T-cell (primary cell): Measurements from ENCODE around the gene FGF1. TPM values are rescaled to one million over a fixed set of nuclear protein-coding genes. Genes with fewer than 3 reads are reported as not detected.

Experiments used
- ATAC-seq, 4 experiments: fragments of 200-7000 bp in 3 of 4; fragments of 150-1000 bp in 1 of 4; cut with Tn5 transposase; replicated peaks in 1 of 4; 1 replicate in 3 of 4; 2 replicates in 1 of 4; pipeline ENCODE4 v1.10.0; 2021; ENCODE audit warnings: moderate library complexity in 3 of 4, mild to moderate bottlenecking in 2 of 4, moderate number of reproducible peaks in 1 of 4
- CTCF ChIA-PET, 2 donors: fragments of 300-600 bp; sonication (Branson Sonifier 250); formaldehyde crosslinking; loops; one replicate each; lab custom pipeline; 2022; ENCODE audit warnings: antibody characterized with exemption in 2 of 2; lab: Charles Lee
- POLR2A ChIA-PET, 2 donors: fragments of 300-600 bp; sonication (Branson Sonifier 250); formaldehyde crosslinking; loops; one replicate each; lab custom pipeline; 2022; ENCODE audit warnings: antibody characterized with exemption in 2 of 2; lab: Charles Lee
- DNase-seq, 35 experiments: peaks; one replicate each; pipeline versions ENCODE4 v3.0.0 to v3.0.0-alpha.2; 2013 to 2023
- H3K27ac ChIP-seq: one replicate; pipeline ENCODE4 v1.5.1; 2013; ENCODE audit warnings: low read length
- H3K27me3 ChIP-seq, 2 experiments: replicated peaks in 1 of 2; 1 replicate in 1 of 2; 2 replicates in 1 of 2; pipeline versions ENCODE4 v1.6.1 to v1.7.0; 2013; ENCODE audit warnings: low read length in 1 of 2, mixed read lengths in 1 of 2; ENCODE audit not compliant: control insufficient read depth in 2 of 2, insufficient read depth in 2 of 2; ENCODE audit errors: extremely low read depth in 1 of 2
- H3K36me3 ChIP-seq, 2 donors: 1 replicate in 1 of 2; 2 replicates in 1 of 2; pipeline versions ENCODE4 v1.6.1 to v1.7.0; 2013; ENCODE audit warnings: low read length in 1 of 2; ENCODE audit not compliant: control insufficient read depth in 2 of 2, insufficient read depth in 1 of 2; ENCODE audit errors: extremely low read depth in 1 of 2
- H3K4me1 ChIP-seq, 2 experiments: 1 replicate in 1 of 2; 2 replicates in 1 of 2; pipeline versions ENCODE4 v1.6.1 to v1.7.0; 2013; ENCODE audit warnings: low read length in 2 of 2, mixed read lengths in 1 of 2; ENCODE audit not compliant: insufficient read depth in 2 of 2, control insufficient read depth in 1 of 2; ENCODE audit errors: extremely low read depth in 1 of 2
- H3K4me3 ChIP-seq, 2 donors: 1 replicate in 1 of 2; 2 replicates in 1 of 2; pipeline versions ENCODE4 v1.5.1 to v1.7.0; 2013; ENCODE audit warnings: mild to moderate bottlenecking in 2 of 2, low read length in 1 of 2, moderate library complexity in 1 of 2; ENCODE audit not compliant: control insufficient read depth in 1 of 2; ENCODE audit errors: extremely low read depth in 1 of 2
- H3K9me3 ChIP-seq: 2 replicates; pipeline ENCODE4 v1.7.0; 2013
- H3K27ac Mint-ChIP-seq, 2 donors: one replicate each; pipeline ENCODE4 v1.8.0; 2020 to 2021; ENCODE audit warnings: mild to moderate bottlenecking in 2 of 2, mixed read lengths in 2 of 2
- H3K27me3 Mint-ChIP-seq, 2 donors: one replicate each; pipeline ENCODE4 v1.8.0; 2021 to 2022; ENCODE audit warnings: mixed read lengths in 2 of 2
- H3K36me3 Mint-ChIP-seq: one replicate; pipeline ENCODE4 v1.8.0; 2021; ENCODE audit warnings: mixed read lengths
- H3K4me1 Mint-ChIP-seq, 3 donors: one replicate each; pipeline ENCODE4 v1.8.0; 2020 to 2022; ENCODE audit warnings: mixed read lengths in 3 of 3, mild to moderate bottlenecking in 1 of 3
- H3K4me3 Mint-ChIP-seq, 3 donors: one replicate each; pipeline ENCODE4 v1.8.0; 2020 to 2022; ENCODE audit warnings: mild to moderate bottlenecking in 3 of 3, mixed read lengths in 3 of 3, moderate library complexity in 3 of 3
- H3K9me3 Mint-ChIP-seq, 3 donors: one replicate each; pipeline ENCODE4 v1.8.0; 2020 to 2022; ENCODE audit warnings: mixed read lengths in 3 of 3
- WGBS: methylation state at CpG from one replicate; pipeline ENCODE4 v1.1.5; 2013; ENCODE audit warnings: missing lambda C conversion rate; ENCODE audit not compliant: insufficient coverage; 5-methylcytosine and 5-hydroxymethylcytosine counted together
- total RNA-seq, 35 experiments: library from RNA in 6 of 35; stranded (reverse) in 6 of 35; fragments of 120-200 nt in 1 of 35; gene quantifications; one replicate each; pipeline versions ENCODE4 v1.2.1 to v1.2.4 and lab custom pipeline; 2013 to 2026

FGF1 gene
- total RNA-seq, 5 donors from 2014 or later (not counting 1 experiment from before 2014, with no cell fraction given), result not detected

- Mint-ChIP-seq H3K36me3 (no peaks in the 10 kb centered on the region), H3K9me3 (no peaks in the 10 kb centered on the region), H3K4me1 (peaks cover 0 to 6% (median 2%) of the 10 kb centered on the region in 3 donors), H3K4me3 (no peak overlapping the region), H3K27ac (no peak overlapping the region), H3K27me3 (peaks cover 12 to 23% of the 10 kb centered on the region in 2 donors)
- Histone ChIP-seq H3K4me3 (no peak overlapping the region), H3K4me1 (no peaks in the 10 kb centered on the region), H3K27me3 (peaks cover 0 to 16% of the 10 kb centered on the region in 2 experiments), H3K27ac (no peak overlapping the region), H3K36me3 (no peaks in the 10 kb centered on the region), H3K9me3 (no peaks in the 10 kb centered on the region)
- no peak for ATAC-seq
- WGBS, result 80% methylated on average over 1 of the region's 8 CpGs
- CTCF ChIA-PET, result interaction anchor here in 1 of 2 donors (0.6 kb wide), 1 partner anchor 140 kb away, joined by 4 read pairs; no protein-coding TSS in a partner anchor
- DNase-seq, result no peak
- POLR2A ChIA-PET, result no interaction called here
Observed at GRCh38 chr5:142612494-142613270, 73.2 kb downstream of the FGF1 start.

GRCh38 chr5:142611154-142611553 is 74.7 kb downstream of the FGF1 start:
- Mint-ChIP-seq H3K27me3 (peaks cover 12 to 30% of the 10 kb centered on the region in 2 donors), H3K4me3 (no peak overlapping the region), H3K27ac (no peak overlapping the region), H3K4me1 (peaks cover 0 to 6% (median 2%) of the 10 kb centered on the region in 3 donors), H3K9me3 (no peaks in the 10 kb centered on the region), H3K36me3 (no peaks in the 10 kb centered on the region)
- POLR2A ChIA-PET, result no interaction called here
- H3K4me1 ChIP-seq, result no peaks in the 10 kb centered on the region
- H3K9me3 ChIP-seq, result no peaks in the 10 kb centered on the region
- no peak overlapping the region for H3K4me3 ChIP-seq
- WGBS, result 42% methylated on average over 7 of the region's 8 CpGs
- CTCF ChIA-PET, result interaction anchor here (1.1 to 1.5 kb wide), 3 partner anchors 18 to 277 kb away, joined by 3 to 4 read pairs (median 3); no protein-coding TSS in a partner anchor
- H3K27me3 ChIP-seq, result peaks cover 0 to 17% of the 10 kb centered on the region in 2 experiments
- H3K27ac ChIP-seq, result no peak overlapping the region
- ATAC-seq (peak; percentile 74 to 84 (median 81)), DNase-seq (peak; percentile 6 to 70 (median 51))
- no peaks in the 10 kb centered on the region for H3K36me3 ChIP-seq

GRCh38 chr5:142610176-142611001 is 75.5 kb downstream of the FGF1 start:
- ATAC-seq, result no peak
- peaks cover 17 to 36% of the 10 kb centered on the region in 2 donors for H3K27me3 Mint-ChIP-seq

GRCh38 chr5:142609142-142609541 is 76.7 kb downstream of the FGF1 start:
- CTCF ChIA-PET, result no interaction called here
- 95% methylated on average over 4 of the region's 6 CpGs for WGBS
- no peak for ATAC-seq
- Mint-ChIP-seq H3K36me3 (no peaks in the 10 kb centered on the region), H3K27ac (no peak overlapping the region), H3K4me1 (peaks cover 0 to 6% (median 2%) of the 10 kb centered on the region in 3 donors), H3K9me3 (no peaks in the 10 kb centered on the region), H3K4me3 (no peak overlapping the region), H3K27me3 (peaks cover 17 to 39% of the 10 kb centered on the region in 2 donors)
- POLR2A ChIA-PET, result no interaction called here
- H3K9me3 ChIP-seq, result no peaks in the 10 kb centered on the region
- DNase-seq, result no peak
- peaks cover 0 to 16% of the 10 kb centered on the region in 2 experiments for H3K27me3 ChIP-seq
- no peak overlapping the region for H3K27ac ChIP-seq
- no peaks in the 10 kb centered on the region for H3K4me1 ChIP-seq
- no peaks in the 10 kb centered on the region for H3K36me3 ChIP-seq
- no peak overlapping the region for H3K4me3 ChIP-seq

More at GRCh38 chr5:142610176-142611001, 75.5 kb downstream of the FGF1 start:
- ChIA-PET CTCF (interaction anchor here (0.6 to 1.5 kb wide), 4 partner anchors 87 to 919 kb away, joined by 3 to 4 read pairs (median 4); no protein-coding TSS in a partner anchor), POLR2A (interaction anchor here in 1 of 2 donors (0.6 kb wide), 1 partner anchor 126 kb away, joined by 3 read pairs; no protein-coding TSS in a partner anchor)
- Histone ChIP-seq H3K27me3 (peaks cover 0 to 17% of the 10 kb centered on the region in 2 experiments), H3K27ac (no peak overlapping the region), H3K4me1 (no peaks in the 10 kb centered on the region), H3K36me3 (no peaks in the 10 kb centered on the region), H3K9me3 (no peaks in the 10 kb centered on the region), H3K4me3 (no peak overlapping the region)
- WGBS, result 63% methylated on average over 3 of the region's 6 CpGs
- Mint-ChIP-seq H3K9me3 (no peaks in the 10 kb centered on the region), H3K4me3 (no peak overlapping the region), H3K4me1 (peaks cover 0 to 6% (median 2%) of the 10 kb centered on the region in 3 donors), H3K36me3 (no peaks in the 10 kb centered on the region), H3K27ac (no peak overlapping the region)
- DNase-seq, result no peak

GRCh38 chr5:142608081-142608480 is 77.8 kb downstream of the FGF1 start:
- CTCF ChIA-PET, result no interaction called here
- no CpG with 5 or more reads among the region's 7 CpGs for WGBS
- peaks cover 0 to 6% (median 2%) of the 10 kb centered on the region in 3 donors for H3K4me1 Mint-ChIP-seq

GRCh38 chr5:142605611-142606010 is 80.3 kb downstream of the FGF1 start:
- Histone ChIP-seq H3K9me3 (no peaks in the 10 kb centered on the region), H3K4me1 (no peaks in the 10 kb centered on the region), H3K36me3 (no peaks in the 10 kb centered on the region), H3K27ac (no peak overlapping the region), H3K27me3 (peaks cover 0 to 13% of the 10 kb centered on the region in 2 experiments), H3K4me3 (no peak overlapping the region)
- 100% methylated on average over 1 of the region's 5 CpGs for WGBS
- CTCF ChIA-PET, result no interaction called here
- POLR2A ChIA-PET, result interaction anchor here in 1 of 2 donors (0.6 kb wide), 1 partner anchor 167 kb away, joined by 8 read pairs; no protein-coding TSS in a partner anchor
- peaks cover 38 to 40% of the 10 kb centered on the region in 2 donors for H3K27me3 Mint-ChIP-seq
- no peaks in the 10 kb centered on the region for H3K9me3 Mint-ChIP-seq
- H3K4me3 Mint-ChIP-seq, result no peak overlapping the region
- no peaks in the 10 kb centered on the region for H3K4me1 Mint-ChIP-seq
- ATAC-seq (no peak), DNase-seq (no peak)
- no peak overlapping the region for H3K27ac Mint-ChIP-seq
- H3K36me3 Mint-ChIP-seq, result no peaks in the 10 kb centered on the region

More at GRCh38 chr5:142608081-142608480, 77.8 kb downstream of the FGF1 start:
- Mint-ChIP-seq H3K27ac (no peak overlapping the region), H3K36me3 (no peaks in the 10 kb centered on the region), H3K27me3 (peaks cover 25 to 42% of the 10 kb centered on the region in 2 donors), H3K4me3 (no peak overlapping the region), H3K9me3 (no peaks in the 10 kb centered on the region)
- H3K27me3 ChIP-seq, result peaks cover 0 to 12% of the 10 kb centered on the region in 2 experiments
- no peaks in the 10 kb centered on the region for H3K36me3 ChIP-seq
- H3K27ac ChIP-seq, result no peak overlapping the region
- H3K4me3 ChIP-seq, result no peak overlapping the region
- POLR2A ChIA-PET, result no interaction called here
- ATAC-seq (no peak), DNase-seq (no peak)
- H3K4me1 ChIP-seq, result no peaks in the 10 kb centered on the region
- H3K9me3 ChIP-seq, result no peaks in the 10 kb centered on the region
